ENCODE data around the gene DMBX1. TPM values are rescaled to one million over a fixed set of nuclear protein-coding genes. Genes with fewer than 3 reads are reported as not detected.

DMBX1 gene
- total RNA-seq, 1 experiment from 2014 or later, result 0.79 TPM

GRCh38 chr1:46522184-46522968 lies 32.7 kb downstream of the DMBX1 start:
- H3K9me2 ChIP-seq (ENCODE audit: insufficient read depth), result no peaks in the 10 kb centered on the region
- H3F3A ChIP-seq (ENCODE audit: insufficient read depth, low read depth), result peaks cover 43% of the 10 kb centered on the region
- ChIA-PET CTCF (interaction anchor here (0.5 kb wide), 1 partner anchor 83 kb away, joined by 5 read pairs; no protein-coding TSS in a partner anchor), POLR2A (ENCODE audit: unreplicated experiment) (interaction anchor here (0.6 to 0.7 kb wide), 3 partner anchors 34 to 88 kb away, joined by 3 to 8 read pairs (median 4); no protein-coding TSS in a partner anchor)
- peak; percentile 81 to 85 for DNase-seq
- peaks cover 65% of the 10 kb centered on the region for H3K4me1 ChIP-seq (replicated peaks; ENCODE audit: insufficient read depth)
- H3K79me2 ChIP-seq (ENCODE audit: low read depth), result no peaks in the 10 kb centered on the region
- peak overlapping the region; percentile 80 for H3K4me2 ChIP-seq
- H2AFZ ChIP-seq, result peak overlapping the region; percentile 21; the same call in 1 of the 2 replicates
- no peaks in the 10 kb centered on the region for H3K27me3 ChIP-seq (ENCODE audit: insufficient read depth, low read depth)
- H3K4me3 ChIP-seq, result no peak overlapping the region; the same call in 1 of the 2 replicates
- intact Hi-C loops (cut with micrococcal nuclease; ENCODE audit: unreplicated experiment), result loop anchor here (5.0 kb wide), 1 partner anchor 190 kb away; no protein-coding TSS in a partner anchor
- H3K27ac ChIP-seq, result peak overlapping the region; percentile 65
- H3K9me3 ChIP-seq (ENCODE audit: insufficient read depth, low read depth), result no peaks in the 10 kb centered on the region
- BruUV-seq (replicated peaks), result no TSS peak
- H4K20me1 ChIP-seq (ENCODE audit: insufficient read depth), result no peaks in the 10 kb centered on the region
- TF ChIP-seq CTCF (conservative IDR thresholded peaks at IDR 0.05) (no peak), EZH2 (IDR thresholded peaks at IDR 0.05; ENCODE audit: low read depth) (no peak)
- H3K36me3 ChIP-seq (ENCODE audit: low read depth), result no peaks in the 10 kb centered on the region

GRCh38 chr1:46522969-46523320 lies 33.3 kb downstream of the DMBX1 start:
- Histone ChIP-seq H3K4me2 (peak overlapping the region; percentile 80), H3F3A (ENCODE audit: insufficient read depth, low read depth) (peaks cover 38% of the 10 kb centered on the region), H3K27me3 (ENCODE audit: insufficient read depth, low read depth) (no peaks in the 10 kb centered on the region), H3K9me2 (ENCODE audit: insufficient read depth) (no peaks in the 10 kb centered on the region), H2AFZ (no peak overlapping the region), H3K36me3 (ENCODE audit: low read depth) (no peaks in the 10 kb centered on the region), H4K20me1 (ENCODE audit: insufficient read depth) (no peaks in the 10 kb centered on the region), H3K27ac (peak overlapping the region; percentile 65), H3K4me3 (no peak overlapping the region), H3K79me2 (ENCODE audit: low read depth) (no peaks in the 10 kb centered on the region), H3K9me3 (ENCODE audit: insufficient read depth, low read depth) (no peaks in the 10 kb centered on the region), H3K4me1 (replicated peaks; ENCODE audit: insufficient read depth) (peaks cover 65% of the 10 kb centered on the region)
- no peak for TF ChIP-seq EZH2 (IDR thresholded peaks at IDR 0.05; ENCODE audit: low read depth)
- TF ChIP-seq CTCF (conservative IDR thresholded peaks at IDR 0.05), result no peak
- ChIA-PET CTCF (interaction anchor here (1.0 kb wide), 1 partner anchor 35 kb away, joined by 3 read pairs; no protein-coding TSS in a partner anchor), POLR2A (ENCODE audit: unreplicated experiment) (interaction anchor here (0.6 to 0.7 kb wide), 2 partner anchors 78 to 88 kb away, joined by 4 to 8 read pairs; no protein-coding TSS in a partner anchor)
- intact Hi-C loops (cut with micrococcal nuclease; ENCODE audit: unreplicated experiment), result loop anchor here (5.0 kb wide), 1 partner anchor 191 kb away; no protein-coding TSS in a partner anchor
- no TSS peak for BruUV-seq (replicated peaks)
- no peak for DNase-seq

DNA sequence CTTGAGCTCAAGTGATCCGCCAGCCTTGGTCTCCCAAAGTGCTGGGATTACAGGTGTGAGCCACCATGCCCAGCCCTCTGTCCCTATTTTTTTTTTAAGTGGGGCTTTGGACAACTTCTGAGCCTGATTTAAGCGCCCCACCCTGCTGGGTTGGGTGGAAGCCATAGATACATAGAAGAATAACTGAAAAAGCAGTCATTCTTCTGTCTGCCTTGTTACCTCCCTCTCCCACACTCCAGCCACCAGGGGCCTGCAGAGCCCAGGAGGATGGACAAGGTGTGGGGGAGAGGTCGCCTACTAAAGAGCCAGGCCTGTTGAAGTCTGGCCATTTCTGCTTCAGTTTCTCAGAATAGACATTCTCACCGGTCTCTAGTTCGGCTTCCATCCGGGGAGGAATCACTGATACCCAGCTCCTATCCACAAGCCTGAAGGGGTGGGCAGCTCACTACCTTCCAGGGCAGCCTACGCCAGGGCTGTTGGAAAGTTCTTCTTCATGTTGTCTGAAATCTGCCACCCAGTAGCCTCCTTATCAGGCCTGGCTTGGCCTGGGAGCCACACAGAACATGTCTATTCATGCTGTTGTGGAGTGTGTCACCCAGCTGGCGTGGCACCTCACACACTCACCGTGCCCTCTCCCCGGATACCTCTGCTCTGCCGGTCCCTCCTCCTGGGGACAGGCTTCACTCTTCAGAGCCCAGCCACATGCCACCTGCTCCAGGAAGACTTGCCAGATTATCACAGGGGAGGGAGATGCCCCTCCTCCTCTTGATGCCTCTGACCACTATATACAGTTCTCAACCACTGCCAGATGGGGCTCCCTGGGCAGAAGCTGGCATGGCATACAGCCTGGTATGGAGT lies 34.1 kb downstream of the DMBX1 start:
- Histone ChIP-seq H3K9me2 (ENCODE audit: insufficient read depth) (no peaks in the 10 kb centered on the region), H3K27me3 (ENCODE audit: insufficient read depth, low read depth) (no peaks in the 10 kb centered on the region), H3F3A (ENCODE audit: insufficient read depth, low read depth) (peaks cover 38% of the 10 kb centered on the region), H3K9me3 (ENCODE audit: insufficient read depth, low read depth) (no peaks in the 10 kb centered on the region), H3K4me3 (no peak overlapping the region), H3K4me2 (no peak overlapping the region), H3K27ac (no peak overlapping the region), H4K20me1 (ENCODE audit: insufficient read depth) (no peaks in the 10 kb centered on the region), H3K4me1 (replicated peaks; ENCODE audit: insufficient read depth) (peaks cover 57% of the 10 kb centered on the region), H2AFZ (no peak overlapping the region), H3K36me3 (ENCODE audit: low read depth) (no peaks in the 10 kb centered on the region), H3K79me2 (ENCODE audit: low read depth) (no peaks in the 10 kb centered on the region)
- no TSS peak for BruUV-seq (replicated peaks)
- TF ChIP-seq EZH2 (IDR thresholded peaks at IDR 0.05; ENCODE audit: low read depth) (no peak), CTCF (conservative IDR thresholded peaks at IDR 0.05) (no peak)
- DNase-seq, result no peak
- ChIA-PET CTCF (interaction anchor here (1.0 kb wide), 1 partner anchor 36 kb away, joined by 3 read pairs; no protein-coding TSS in a partner anchor), POLR2A (ENCODE audit: unreplicated experiment) (no interaction called here)
- intact Hi-C loops (cut with micrococcal nuclease; ENCODE audit: unreplicated experiment), result loop anchor here (5.0 kb wide), 1 partner anchor 191 kb away; no protein-coding TSS in a partner anchor
